Coronary artery (tissue), 2 donors: ENCODE measurements around the gene ZNF879.

Experiments
- DNase-seq: peaks from one replicate; pipeline ENCODE4 v3.0.0-alpha.2; 2017; ENCODE audit warnings: low spot score
- H3K27ac ChIP-seq, 2 donors: fragments of 200-600 bp; sonication (generic); one replicate each; pipeline ENCODE4 v1.5.1; 2016 to 2019
- H3K4me3 ChIP-seq: fragments of 200-600 bp; sonication (generic); 2 replicates; pipeline ENCODE4 v1.5.1; 2016; ENCODE audit warnings: mild to moderate bottlenecking, moderate library complexity
- TF ChIP-seq, protein P1 (sequence below): fragments of 200-600 bp; sonication (generic); IDR thresholded peaks from one replicate; pipeline ENCODE4 v1.5.1; 2019; ENCODE audit warnings: antibody characterized with exemption

Gene ZNF879

DNA sequence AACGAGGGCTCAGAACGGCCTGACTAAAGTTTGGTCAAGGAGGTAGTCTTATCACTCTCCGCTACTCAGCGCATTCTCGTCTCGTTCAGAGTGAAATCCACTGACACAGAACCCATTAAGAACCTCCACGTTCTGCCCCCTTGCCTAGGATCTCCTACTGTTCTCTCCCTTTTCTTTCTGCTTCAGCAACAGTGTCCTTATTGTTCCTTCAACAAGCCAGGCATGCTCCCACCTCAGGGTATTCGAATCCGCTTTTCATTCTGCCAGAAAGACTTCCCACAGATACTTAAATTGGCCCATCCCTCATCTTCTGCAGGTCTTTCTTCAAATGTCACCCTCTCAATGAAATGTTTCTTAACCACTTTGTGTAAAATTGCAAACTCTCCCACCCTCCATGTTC lies 32.2 kb downstream of the ZNF879 start:
- TF ChIP-seq, protein P1, sequence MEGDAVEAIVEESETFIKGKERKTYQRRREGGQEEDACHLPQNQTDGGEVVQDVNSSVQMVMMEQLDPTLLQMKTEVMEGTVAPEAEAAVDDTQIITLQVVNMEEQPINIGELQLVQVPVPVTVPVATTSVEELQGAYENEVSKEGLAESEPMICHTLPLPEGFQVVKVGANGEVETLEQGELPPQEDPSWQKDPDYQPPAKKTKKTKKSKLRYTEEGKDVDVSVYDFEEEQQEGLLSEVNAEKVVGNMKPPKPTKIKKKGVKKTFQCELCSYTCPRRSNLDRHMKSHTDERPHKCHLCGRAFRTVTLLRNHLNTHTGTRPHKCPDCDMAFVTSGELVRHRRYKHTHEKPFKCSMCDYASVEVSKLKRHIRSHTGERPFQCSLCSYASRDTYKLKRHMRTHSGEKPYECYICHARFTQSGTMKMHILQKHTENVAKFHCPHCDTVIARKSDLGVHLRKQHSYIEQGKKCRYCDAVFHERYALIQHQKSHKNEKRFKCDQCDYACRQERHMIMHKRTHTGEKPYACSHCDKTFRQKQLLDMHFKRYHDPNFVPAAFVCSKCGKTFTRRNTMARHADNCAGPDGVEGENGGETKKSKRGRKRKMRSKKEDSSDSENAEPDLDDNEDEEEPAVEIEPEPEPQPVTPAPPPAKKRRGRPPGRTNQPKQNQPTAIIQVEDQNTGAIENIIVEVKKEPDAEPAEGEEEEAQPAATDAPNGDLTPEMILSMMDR, result no peak
- Histone ChIP-seq H3K4me3 (no peak overlapping the region), H3K27ac (no peak overlapping the region)
- DNase-seq, result no peak

DNA sequence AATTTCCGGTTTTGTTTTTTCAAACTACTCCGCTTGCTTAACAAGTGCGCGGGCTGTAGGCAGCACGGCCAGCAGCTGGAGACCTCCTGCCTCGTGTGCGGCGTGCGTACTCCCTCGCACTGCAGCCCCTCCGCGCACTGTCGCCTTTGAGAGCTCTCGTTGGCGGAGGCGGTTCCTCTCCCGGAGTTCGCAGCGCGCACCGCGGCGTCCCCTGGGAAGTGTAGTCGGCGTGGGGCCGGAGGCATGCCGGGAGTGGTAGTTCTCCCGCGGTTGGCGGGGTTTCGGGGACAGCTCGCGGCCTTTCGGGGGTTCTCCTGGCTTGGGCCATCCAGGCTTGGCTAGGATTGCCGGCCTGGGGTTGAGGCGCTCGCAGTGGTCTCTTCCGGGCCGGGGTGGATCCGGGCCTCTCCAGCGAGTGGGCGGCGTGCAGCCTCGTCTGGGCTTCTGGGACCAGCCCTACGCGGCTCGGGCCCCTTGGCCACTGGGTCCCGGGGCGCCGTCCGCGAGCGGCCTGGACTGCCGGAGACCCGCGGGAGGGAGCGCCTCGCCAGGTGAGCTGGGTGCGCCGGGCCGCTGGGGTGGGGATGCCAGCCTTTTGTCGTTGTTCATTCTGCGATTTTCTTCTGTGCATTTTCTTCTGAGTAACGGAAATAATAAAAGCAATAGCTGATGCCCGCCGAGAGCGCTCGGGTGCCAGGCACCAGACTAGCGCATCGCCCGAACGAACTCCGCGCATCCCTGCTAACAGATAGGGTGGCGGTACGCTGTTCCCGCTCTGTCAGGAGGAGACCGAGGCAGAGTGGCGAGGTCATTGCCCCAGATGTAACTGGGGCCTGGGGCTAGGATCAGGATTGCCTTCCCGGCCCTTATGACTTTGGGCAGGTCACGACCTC lies 36.8 kb downstream of the ZNF879 start, which contains the start of gene ZNF354C:
ZNF354C (plus strand) TSS at position 258 of the 893 bp plus-strand sequence. CDS start 1,696 bp downstream, outside the sequence.
- DNase-seq, result peak; percentile 90
- TF ChIP-seq, protein P1, result no peak
- Histone ChIP-seq H3K4me3 (peak within 1 kb of the TSS; percentile 98), H3K27ac (peak within 1 kb of the TSS; percentile 64 to 88)

DNA sequence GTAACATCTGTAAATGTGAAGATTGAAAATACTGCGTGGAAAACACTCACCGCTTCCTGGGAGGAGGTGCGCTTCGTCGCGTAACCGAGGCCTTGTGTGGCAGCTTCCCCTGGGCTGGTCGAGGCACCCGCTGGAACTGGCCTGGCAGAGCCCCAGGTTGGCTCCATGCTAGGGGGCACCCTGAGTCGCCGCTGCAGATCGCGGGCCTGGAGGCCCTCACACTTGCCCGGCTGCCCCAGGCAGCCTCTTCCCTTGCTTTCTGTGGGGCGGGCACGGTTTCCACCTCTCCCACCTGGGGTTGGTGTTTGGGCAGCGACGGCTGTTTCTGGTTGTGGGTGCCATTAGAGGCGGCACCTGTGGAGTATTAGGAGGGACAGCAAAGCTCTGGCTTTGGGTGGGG lies 37.4 kb downstream of the ZNF879 start:
- Histone ChIP-seq H3K4me3 (peak overlapping the region; percentile 98), H3K27ac (peak overlapping the region in 1 of 2 donors; percentile 88)
- no peak for DNase-seq
- TF ChIP-seq, protein P1, result no peak

DNA sequence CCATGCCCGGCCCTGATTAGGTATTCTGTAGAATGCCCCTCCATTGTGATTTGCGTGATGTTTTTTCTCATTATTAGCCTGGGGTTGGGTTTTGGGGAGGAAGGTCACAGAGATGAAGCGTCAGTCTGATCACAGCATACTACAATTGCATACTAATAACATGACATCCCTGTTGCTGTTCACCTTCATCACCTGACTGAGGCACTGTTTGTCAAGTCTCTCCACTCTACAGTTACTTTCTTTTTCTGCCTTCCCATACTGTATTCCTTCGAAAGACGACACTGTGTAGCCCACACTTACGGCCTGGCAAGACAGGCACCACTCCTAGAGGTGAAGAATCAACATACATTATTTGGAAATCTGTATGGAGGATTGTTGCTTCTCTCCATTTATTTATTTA lies 42.1 kb downstream of the ZNF879 start:
- no peak overlapping the region for H3K27ac ChIP-seq
- no peak overlapping the region for H3K4me3 ChIP-seq
- TF ChIP-seq, protein P1, result no peak
- DNase-seq, result no peak

DNA sequence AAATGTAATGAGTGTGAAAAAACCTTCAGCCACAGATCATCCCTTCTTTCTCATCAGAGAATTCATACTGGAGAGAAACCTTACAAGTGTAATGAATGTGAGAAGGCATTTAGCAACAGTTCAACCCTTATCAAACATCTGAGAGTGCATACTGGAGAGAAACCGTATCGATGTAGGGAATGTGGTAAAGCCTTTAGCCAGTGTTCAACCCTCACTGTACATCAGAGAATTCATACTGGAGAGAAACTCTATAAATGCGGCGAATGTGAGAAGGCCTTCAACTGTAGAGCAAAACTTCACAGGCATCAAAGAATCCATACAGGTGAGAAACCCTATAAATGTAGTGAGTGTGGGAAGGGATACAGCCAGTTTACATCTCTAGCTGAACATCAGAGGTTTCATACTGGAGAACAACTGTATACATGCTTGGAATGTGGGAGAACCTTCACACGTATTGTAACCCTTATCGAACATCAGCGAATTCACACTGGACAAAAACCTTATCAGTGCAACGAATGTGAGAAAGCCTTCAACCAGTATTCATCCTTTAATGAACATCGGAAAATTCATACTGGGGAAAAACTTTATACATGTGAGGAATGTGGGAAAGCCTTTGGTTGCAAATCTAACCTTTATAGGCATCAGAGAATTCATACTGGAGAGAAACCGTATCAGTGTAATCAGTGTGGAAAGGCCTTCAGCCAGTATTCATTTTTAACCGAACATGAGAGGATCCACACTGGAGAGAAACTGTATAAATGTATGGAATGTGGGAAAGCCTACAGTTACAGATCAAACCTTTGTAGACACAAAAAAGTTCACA lies 55.8 kb downstream of the ZNF879 start:
- no peak for DNase-seq
- H3K27ac ChIP-seq, result no peak overlapping the region
- TF ChIP-seq, protein P1, result no peak
- H3K4me3 ChIP-seq, result peak overlapping the region; percentile 12

DNA sequence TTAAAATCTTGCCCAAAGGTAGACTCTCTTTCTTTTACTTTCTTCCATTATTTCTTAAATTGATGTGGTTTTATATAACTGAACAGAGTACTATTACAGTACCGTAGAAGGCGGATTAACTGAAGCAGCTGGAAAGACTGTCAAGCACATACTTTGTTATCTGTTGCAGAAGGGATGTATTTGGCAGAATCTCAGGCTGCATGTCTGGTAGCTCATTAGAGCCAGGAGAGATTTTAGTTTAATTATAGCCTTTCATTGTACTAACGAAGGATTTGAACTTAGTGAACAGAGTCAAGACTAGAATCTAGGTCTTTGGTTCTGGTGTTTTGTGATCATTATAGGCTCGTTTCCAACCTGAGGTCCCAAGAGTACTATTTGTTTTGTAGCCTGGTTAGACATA lies 57.1 kb downstream of the ZNF879 start:
- no peak for DNase-seq
- H3K4me3 ChIP-seq, result no peak overlapping the region
- H3K27ac ChIP-seq, result no peak overlapping the region
- TF ChIP-seq, protein P1, result no peak
